SW 1271 (cell line): Measurements from ENCODE around the gene IL18BP.
A peak's percentile ranks its signal among the peaks of the same experiment; 100 is the strongest.

Experiments
- DNase-seq, 2 experiments: peaks; one replicate each; lab custom pipeline; 2025; lab: John Stamatoyannopoulos, UW

Gene IL18BP

GRCh38 chr11:71998649-71999310 is at the start of gene IL18BP:
TSS of gene IL18BP (plus strand) at chr11:71998909. CDS start at chr11:71999985, 1,076 bp downstream.
- no peak for DNase-seq

- no peak for DNase-seq
Measured at GRCh38 chr11:71949034-71949433, 49.7 kb upstream of the IL18BP start.

GRCh38 chr11:71951741-71952310 is 46.9 kb upstream of the IL18BP start:
- DNase-seq, result no peak

- DNase-seq, result no peak
Measured at GRCh38 chr11:71955898-71956456, 42.7 kb upstream of the IL18BP start.

GRCh38 chr11:71962428-71963038 is 36.2 kb upstream of the IL18BP start:
- DNase-seq, result no peak

GRCh38 chr11:71963468-71963867 is 35.2 kb upstream of the IL18BP start:
- no peak for DNase-seq

GRCh38 chr11:71964641-71965040 is 34.1 kb upstream of the IL18BP start:
- no peak for DNase-seq

GRCh38 chr11:71971680-71972079 is 27.0 kb upstream of the IL18BP start:
- no peak for DNase-seq

- DNase-seq, result no peak
Measured at GRCh38 chr11:71976551-71976950, 22.2 kb upstream of the IL18BP start.

- no peak for DNase-seq
Measured at GRCh38 chr11:71977090-71977489, 21.6 kb upstream of the IL18BP start.

- DNase-seq, result peak in 1 of 2 experiments; percentile 41
Measured at GRCh38 chr11:71977743-71978418, 20.8 kb upstream of the IL18BP start.

GRCh38 chr11:71979094-71979493 is 19.6 kb upstream of the IL18BP start:
- no peak for DNase-seq

GRCh38 chr11:71979602-71980001 is 19.1 kb upstream of the IL18BP start:
- DNase-seq, result no peak

- no peak for DNase-seq
Measured at GRCh38 chr11:71986131-71986530, 12.6 kb upstream of the IL18BP start.

GRCh38 chr11:71987521-71987920 is 11.2 kb upstream of the IL18BP start:
- no peak for DNase-seq

GRCh38 chr11:71988050-71988449 is 10.7 kb upstream of the IL18BP start:
- no peak for DNase-seq

GRCh38 chr11:71990701-71991100 is 8.0 kb upstream of the IL18BP start:
- DNase-seq, result no peak

- DNase-seq, result no peak
Measured at GRCh38 chr11:71991494-71991893, 7.2 kb upstream of the IL18BP start.

GRCh38 chr11:71992136-71992730 is 6.5 kb upstream of the IL18BP start:
- DNase-seq, result no peak

- DNase-seq, result no peak
Measured at GRCh38 chr11:71994786-71995185, 3.9 kb upstream of the IL18BP start.

GRCh38 chr11:71995726-71996291 is 2.9 kb upstream of the IL18BP start:
- no peak for DNase-seq

GRCh38 chr11:71996517-71996916 is 2.2 kb upstream of the IL18BP start:
- no peak for DNase-seq
